B cell (primary cell): ENCODE data around the gene ALG1.

ENCODE experiments used
- EZH2 ChIP-seq: IDR thresholded peaks from 2 replicates; pipeline ENCODE4 v1.6.1; 2012; ENCODE audit warnings: borderline replicate concordance, low read depth, mild to moderate bottlenecking, moderate library complexity, low read length; ENCODE audit not compliant: insufficient read depth, poor library complexity, severe bottlenecking
- TF ChIP-seq, protein P1 (sequence below): fragments of 200-600 bp; IDR thresholded peaks from one replicate; pipeline ENCODE4 v1.8.0; 2022; ENCODE audit warnings: antibody characterized with exemption, mild to moderate bottlenecking

DNA sequence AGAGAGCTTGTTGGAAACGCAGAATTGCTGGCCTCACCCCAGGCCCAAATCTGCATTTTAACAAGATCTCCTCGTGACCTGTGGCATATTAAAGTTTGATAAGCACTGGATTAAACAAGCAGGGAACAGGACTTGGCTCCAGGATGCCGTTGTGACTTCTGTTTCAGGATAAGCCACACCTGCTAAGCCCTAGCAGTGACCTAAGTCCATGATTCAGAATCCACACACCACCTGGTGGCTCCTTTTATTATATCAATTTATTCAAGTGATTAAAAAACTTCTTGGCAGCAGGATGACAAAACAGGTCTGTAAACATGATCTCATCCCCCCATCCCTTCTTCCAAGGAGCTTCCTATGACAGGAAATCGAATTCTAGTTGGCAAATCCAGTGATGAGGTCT lies 47.0 kb upstream of the ALG1 start:
- TF ChIP-seq, protein P1, sequence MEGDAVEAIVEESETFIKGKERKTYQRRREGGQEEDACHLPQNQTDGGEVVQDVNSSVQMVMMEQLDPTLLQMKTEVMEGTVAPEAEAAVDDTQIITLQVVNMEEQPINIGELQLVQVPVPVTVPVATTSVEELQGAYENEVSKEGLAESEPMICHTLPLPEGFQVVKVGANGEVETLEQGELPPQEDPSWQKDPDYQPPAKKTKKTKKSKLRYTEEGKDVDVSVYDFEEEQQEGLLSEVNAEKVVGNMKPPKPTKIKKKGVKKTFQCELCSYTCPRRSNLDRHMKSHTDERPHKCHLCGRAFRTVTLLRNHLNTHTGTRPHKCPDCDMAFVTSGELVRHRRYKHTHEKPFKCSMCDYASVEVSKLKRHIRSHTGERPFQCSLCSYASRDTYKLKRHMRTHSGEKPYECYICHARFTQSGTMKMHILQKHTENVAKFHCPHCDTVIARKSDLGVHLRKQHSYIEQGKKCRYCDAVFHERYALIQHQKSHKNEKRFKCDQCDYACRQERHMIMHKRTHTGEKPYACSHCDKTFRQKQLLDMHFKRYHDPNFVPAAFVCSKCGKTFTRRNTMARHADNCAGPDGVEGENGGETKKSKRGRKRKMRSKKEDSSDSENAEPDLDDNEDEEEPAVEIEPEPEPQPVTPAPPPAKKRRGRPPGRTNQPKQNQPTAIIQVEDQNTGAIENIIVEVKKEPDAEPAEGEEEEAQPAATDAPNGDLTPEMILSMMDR: no peak
- no peak for TF ChIP-seq EZH2
